Hepatocyte (in vitro differentiated cells): ENCODE data around the gene GOLGA2. TPM values are rescaled to one million over a fixed set of nuclear protein-coding genes. Genes with fewer than 3 reads are reported as not detected.

Source experiments
- DNase-seq: peaks from one replicate; pipeline ENCODE4 v3.0.0-alpha.2; 2016; ENCODE audit warnings: low spot score
- H2AFZ ChIP-seq: fragments of 200-600 bp; sonication (generic); 2 replicates; pipeline ENCODE4 v1.6.0; 2016; ENCODE audit warnings: antibody characterized with exemption, mild to moderate bottlenecking
- H3K27ac ChIP-seq: fragments of 200-600 bp; sonication (generic); 2 replicates; pipeline ENCODE4 v1.5.1; 2016; ENCODE audit warnings: mild to moderate bottlenecking
- H3K27me3 ChIP-seq: fragments of 200-600 bp; sonication (generic); 2 replicates; pipeline ENCODE4 v1.6.1; 2016
- H3K36me3 ChIP-seq: fragments of 200-600 bp; sonication (generic); replicated peaks from 2 replicates; pipeline ENCODE4 v1.5.1; 2016; ENCODE audit warnings: low read depth; ENCODE audit not compliant: insufficient read depth
- H3K4me1 ChIP-seq: fragments of 200-600 bp; sonication (generic); 2 replicates; pipeline ENCODE4 v1.5.1; 2016; ENCODE audit warnings: mild to moderate bottlenecking, moderate library complexity; ENCODE audit not compliant: insufficient read depth
- H3K4me2 ChIP-seq: fragments of 200-600 bp; sonication (generic); 2 replicates; pipeline ENCODE4 v1.6.0; 2016
- H3K4me3 ChIP-seq: fragments of 200-600 bp; sonication (generic); 2 replicates; pipeline ENCODE4 v1.5.1; 2016; ENCODE audit warnings: mild to moderate bottlenecking
- H3K79me2 ChIP-seq: fragments of 200-600 bp; sonication (generic); 2 replicates; pipeline ENCODE4 v1.6.0; 2017; ENCODE audit warnings: mild to moderate bottlenecking
- H3K9me2 ChIP-seq: fragments of 200-600 bp; sonication (generic); replicated peaks from 2 replicates; pipeline ENCODE4 v1.6.0; 2017; ENCODE audit warnings: mild to moderate bottlenecking; ENCODE audit not compliant: insufficient read depth
- H3K9me3 ChIP-seq: fragments of 200-600 bp; sonication (generic); 2 replicates; pipeline ENCODE4 v1.5.1; 2016; ENCODE audit warnings: low read depth, mild to moderate bottlenecking
- H4K20me1 ChIP-seq: fragments of 200-600 bp; sonication (generic); 2 replicates; pipeline ENCODE4 v1.6.0; 2016; ENCODE audit warnings: mild to moderate bottlenecking; ENCODE audit not compliant: insufficient read depth, poor library complexity, severe bottlenecking
- CTCF ChIP-seq: fragments of 200-600 bp; sonication (generic); IDR thresholded peaks from 2 replicates; pipeline ENCODE4 v1.5.1; 2016; ENCODE audit warnings: antibody characterized with exemption, mild to moderate bottlenecking; ENCODE audit not compliant: poor library complexity
- EZH2 ChIP-seq: fragments of 200-600 bp; sonication (generic); IDR thresholded peaks from 2 replicates; pipeline ENCODE4 v1.6.1; 2016; ENCODE audit warnings: antibody characterized with exemption, mild to moderate bottlenecking, borderline replicate concordance
- EZH2phosphoT487 ChIP-seq: fragments of 200-600 bp; sonication (generic); IDR thresholded peaks from one replicate; pipeline ENCODE4 v1.6.1; 2018; ENCODE audit warnings: antibody characterized with exemption, mild to moderate bottlenecking, low read depth, moderate library complexity; ENCODE audit not compliant: unreplicated experiment, severe bottlenecking
- WGBS: methylation state at CpG from one replicate; pipeline ENCODE4 v1.1.6; 2016; ENCODE audit warnings: low lambda C conversion rate; ENCODE audit errors: missing lambda C conversion rate; 5-methylcytosine and 5-hydroxymethylcytosine counted together
- polyA plus RNA-seq: library from polyadenylated mRNA; unstranded; fragments of >200 nt; fragmentation: Nextera tagmentation; extraction: Ambion mirVana; gene quantifications from 2 replicates; pipeline ENCODE4 v1.2.1, GENCODE V29; 2016
- total RNA-seq: library from RNA; depleted of rRNA; stranded (reverse); fragments of >200 nt; gene quantifications from 2 replicates; pipeline ENCODE4 v1.2.3, GENCODE V29; 2014

The GOLGA2 gene
- 76.4 and 79.9 TPM in 2 replicates for total RNA-seq
- polyA plus RNA-seq, result 37.6 and 59.2 TPM in 2 replicates

- no peak for TF ChIP-seq EZH2phosphoT487
- no peak for TF ChIP-seq EZH2
- no peak for TF ChIP-seq CTCF
- peaks cover 6% of the 10 kb centered on the region for H4K20me1 ChIP-seq
- peak; percentile 70 for DNase-seq
- no peaks in the 10 kb centered on the region for H3K27me3 ChIP-seq
- peak within 1 kb of the TSS; percentile 98 for H3K27ac ChIP-seq
- H3K4me1 ChIP-seq, result peaks cover 18% of the 10 kb centered on the region
- peak within 1 kb of the TSS; percentile 51 for H2AFZ ChIP-seq
- no peaks in the 10 kb centered on the region for H3K9me3 ChIP-seq
- peaks cover 58% of the 10 kb centered on the region for H3K79me2 ChIP-seq
- WGBS, result under 1% methylated on average over 26 of the region's 57 CpGs
- H3K36me3 ChIP-seq, result no peaks in the 10 kb centered on the region
- peak within 1 kb of the TSS; percentile 94 for H3K4me2 ChIP-seq
- peak within 1 kb of the TSS; percentile 90 for H3K4me3 ChIP-seq
- no peaks in the 10 kb centered on the region for H3K9me2 ChIP-seq
Observed at GRCh38 chr9:128275198-128276007, at the start of gene GOLGA2. TSS of gene GOLGA2 (minus strand) at chr9:128276007. CDS start at chr9:128275976, 31 bp downstream.

GRCh38 chr9:128324401-128324800, 48.6 kb upstream of the GOLGA2 start:
- H3K27ac ChIP-seq, result no peak overlapping the region
- peaks cover 32% of the 10 kb centered on the region for H3K79me2 ChIP-seq
- no peaks in the 10 kb centered on the region for H3K9me3 ChIP-seq
- DNase-seq, result no peak
- H3K4me2 ChIP-seq, result peak overlapping the region; percentile 88
- H3K36me3 ChIP-seq, result no peaks in the 10 kb centered on the region
- H4K20me1 ChIP-seq, result peaks cover 5% of the 10 kb centered on the region
- H3K4me1 ChIP-seq, result peaks cover 13% of the 10 kb centered on the region
- H3K4me3 ChIP-seq, result no peak overlapping the region
- no peaks in the 10 kb centered on the region for H3K27me3 ChIP-seq
- TF ChIP-seq CTCF (no peak), EZH2 (no peak), EZH2phosphoT487 (no peak)
- no peak overlapping the region for H2AFZ ChIP-seq
- 90% methylated on average over 1 of the region's 1 CpG for WGBS
- H3K9me2 ChIP-seq, result no peaks in the 10 kb centered on the region

GRCh38 chr9:128323791-128324190, 48.0 kb upstream of the GOLGA2 start:
- Histone ChIP-seq H3K4me2 (peak overlapping the region; percentile 88), H3K4me1 (peaks cover 13% of the 10 kb centered on the region), H3K9me3 (no peaks in the 10 kb centered on the region), H3K27me3 (no peaks in the 10 kb centered on the region), H3K79me2 (peaks cover 32% of the 10 kb centered on the region), H3K36me3 (no peaks in the 10 kb centered on the region), H3K9me2 (no peaks in the 10 kb centered on the region), H3K4me3 (peak overlapping the region; percentile 60), H4K20me1 (peaks cover 5% of the 10 kb centered on the region), H3K27ac (peak overlapping the region; percentile 93), H2AFZ (no peak overlapping the region)
- no peak for TF ChIP-seq EZH2
- no peak for DNase-seq
- WGBS, result 90% methylated on average over 12 of the region's 12 CpGs

- H3K27ac ChIP-seq, result peak overlapping the region; percentile 93
- H3K79me2 ChIP-seq, result peaks cover 32% of the 10 kb centered on the region
- H3K4me3 ChIP-seq, result peak overlapping the region; percentile 60
- H3K27me3 ChIP-seq, result no peaks in the 10 kb centered on the region
- peak overlapping the region; percentile 77 for H2AFZ ChIP-seq
- TF ChIP-seq EZH2 (no peak), EZH2phosphoT487 (no peak), CTCF (no peak)
- DNase-seq, result no peak
- H3K36me3 ChIP-seq, result no peaks in the 10 kb centered on the region
- WGBS, result 32% methylated on average over 16 of the region's 16 CpGs
- no peaks in the 10 kb centered on the region for H3K9me3 ChIP-seq
- H3K4me1 ChIP-seq, result peaks cover 13% of the 10 kb centered on the region
- peaks cover 5% of the 10 kb centered on the region for H4K20me1 ChIP-seq
- no peaks in the 10 kb centered on the region for H3K9me2 ChIP-seq
- peak overlapping the region; percentile 88 for H3K4me2 ChIP-seq
Observed at GRCh38 chr9:128323212-128323730, 47.5 kb upstream of the GOLGA2 start.
